C4-2B (cell line): ENCODE results near the gene SMG9.

Experiments used
- H3K27ac ChIP-seq: fragments of 450-650 bp; 2 replicates; pipeline ENCODE4 v1.5.1; 2017
- CTCF ChIP-seq: fragments of 450-650 bp; conservative IDR thresholded peaks from 2 replicates; pipeline ENCODE4 v1.5.1; 2017; ENCODE audit warnings: mild to moderate bottlenecking
- ZFX ChIP-seq: fragments of 450-650 bp; IDR thresholded peaks from 2 replicates; pipeline ENCODE4 v1.6.1; 2017

Gene SMG9

GRCh38 chr19:43727593-43727853 is 27.2 kb downstream of the SMG9 start:
- TF ChIP-seq ZFX (no peak), CTCF (no peak)
- H3K27ac ChIP-seq, result no peak overlapping the region

- TF ChIP-seq ZFX (no peak), CTCF (no peak)
- H3K27ac ChIP-seq, result no peak overlapping the region
Measured at GRCh38 chr19:43726736-43727592, 27.8 kb downstream of the SMG9 start.

GRCh38 chr19:43725468-43725867 is 29.3 kb downstream of the SMG9 start:
- TF ChIP-seq ZFX (no peak), CTCF (no peak)
- H3K27ac ChIP-seq, result no peak overlapping the region

DNA sequence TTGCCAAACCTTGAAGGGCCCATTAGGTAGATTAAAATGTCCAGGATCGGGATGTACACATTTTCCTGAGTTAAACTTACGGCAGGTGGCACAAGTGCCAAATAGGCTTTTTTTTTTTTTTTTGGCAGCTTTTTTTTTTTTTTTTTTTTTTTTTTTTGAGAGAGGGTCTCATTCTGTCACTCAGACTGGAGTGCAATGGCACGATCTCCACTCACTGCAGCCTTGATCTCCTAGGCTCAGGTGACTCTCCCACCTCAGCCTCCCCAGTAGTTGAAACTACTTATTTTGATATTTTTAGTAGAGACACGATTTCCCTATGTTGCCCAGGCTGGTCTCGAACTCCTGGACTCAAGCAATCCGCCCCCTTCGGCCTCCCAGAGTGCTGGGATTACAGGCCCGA is 29.9 kb downstream of the SMG9 start:
- H3K27ac ChIP-seq, result no peak overlapping the region
- TF ChIP-seq ZFX, result no peak
- TF ChIP-seq CTCF, result no peak

DNA sequence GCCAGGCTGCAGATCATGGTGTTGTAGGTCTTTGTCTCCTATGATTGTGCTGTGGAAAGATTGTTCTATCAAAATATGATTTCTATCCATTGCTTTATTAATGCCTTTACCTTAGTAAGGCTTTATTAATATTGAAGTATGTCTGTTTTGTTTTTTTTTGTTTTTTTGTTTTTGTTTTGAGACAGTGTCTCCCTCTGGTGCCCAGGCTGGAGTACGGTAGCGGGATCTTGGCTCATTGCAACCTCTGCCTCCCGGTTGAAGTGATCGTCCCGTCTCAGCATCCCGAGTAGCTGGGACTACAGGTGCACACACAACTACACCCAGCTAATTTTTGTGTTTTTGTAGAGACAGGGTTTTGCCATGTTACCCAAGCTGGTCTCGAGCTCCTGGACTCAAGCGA is 31.2 kb downstream of the SMG9 start:
- H3K27ac ChIP-seq, result no peak overlapping the region
- TF ChIP-seq ZFX (no peak), CTCF (no peak; the same call in 1 of the 2 replicates)

DNA sequence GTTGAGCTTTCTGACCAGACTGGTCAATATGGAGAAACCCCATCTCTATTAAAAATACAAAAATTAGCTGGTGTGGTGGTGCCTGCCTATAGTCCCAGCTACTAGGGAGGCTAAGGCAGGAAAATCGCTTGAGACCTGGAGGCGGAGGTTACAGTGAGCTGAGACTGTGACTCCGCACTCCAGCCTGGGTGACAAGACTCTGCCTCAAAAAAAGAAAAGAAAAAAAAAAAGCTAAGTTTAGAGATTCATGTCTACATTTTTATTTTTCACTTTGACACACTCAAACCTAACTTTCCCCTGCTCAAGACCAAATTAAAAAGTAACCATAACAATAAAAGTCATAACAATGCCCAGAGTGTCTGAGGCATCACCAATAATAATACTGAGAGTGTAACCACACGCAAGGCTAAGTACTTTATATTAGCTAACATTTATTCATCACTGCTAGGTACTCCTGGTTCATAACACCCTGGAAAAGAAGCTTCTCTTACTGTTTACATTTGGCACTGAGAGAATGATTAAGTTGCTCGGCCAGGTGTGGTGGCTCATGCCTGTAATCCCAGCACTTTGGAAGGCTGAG is 33.2 kb downstream of the SMG9 start:
- no peak overlapping the region for H3K27ac ChIP-seq
- TF ChIP-seq ZFX (no peak), CTCF (no peak)

- no peak overlapping the region for H3K27ac ChIP-seq
Measured at GRCh38 chr19:43720936-43721335, 33.8 kb downstream of the SMG9 start.

More at GRCh38 chr19:43720936-43721335, 33.8 kb downstream of the SMG9 start:
- TF ChIP-seq ZFX (no peak), CTCF (no peak)
